ENCODE results near the gene PRICKLE3.

Gene PRICKLE3

DNA sequence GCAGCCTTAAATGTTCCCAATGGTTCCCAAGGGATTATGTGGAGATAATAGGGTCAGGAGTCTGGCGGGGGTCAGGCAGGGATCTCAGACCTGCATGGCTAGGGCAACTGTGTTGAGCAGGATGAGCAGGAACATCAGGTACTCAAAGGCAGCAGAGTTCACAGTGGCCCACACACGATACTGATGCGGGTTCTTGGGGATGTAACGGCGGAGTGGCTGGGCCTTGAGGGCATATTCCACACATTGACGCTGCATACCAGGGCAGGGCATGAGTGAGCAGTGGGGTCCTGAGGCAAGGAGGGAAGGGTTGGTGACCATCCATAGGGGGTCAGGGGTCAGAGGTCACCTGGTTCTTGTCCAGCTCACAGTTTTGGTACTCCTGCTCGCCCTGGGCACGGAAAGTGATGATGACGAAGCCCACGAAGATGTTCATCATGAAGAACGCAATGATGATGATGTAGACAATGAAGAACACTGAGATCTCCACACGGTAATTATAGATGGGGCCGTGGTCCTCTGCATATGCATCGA lies 28.9 kb upstream of the PRICKLE3 start:
- Histone ChIP-seq H3K27me3 (ENCODE audit: insufficient read depth, low read depth) (no peaks in the 10 kb centered on the region), H3K9ac (no peak overlapping the region)

DNA sequence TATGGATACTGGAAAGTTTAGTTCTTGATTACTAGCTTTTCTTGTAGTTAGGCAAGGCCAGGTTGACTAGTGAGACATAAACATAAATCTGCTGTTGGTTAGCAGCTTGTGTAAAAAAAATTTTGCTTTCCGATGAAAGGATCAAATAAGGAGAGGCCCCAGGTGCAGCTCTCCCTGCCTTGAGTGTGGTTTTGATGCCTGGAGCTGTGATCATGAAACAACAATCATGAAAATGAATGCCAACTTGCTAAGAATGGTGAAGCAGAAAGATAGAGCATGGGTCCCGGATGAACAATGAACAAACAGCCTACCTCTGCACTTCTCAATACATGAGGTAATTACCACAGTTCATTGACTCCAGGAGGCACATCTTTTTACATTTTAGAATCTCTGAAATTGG lies 28.2 kb upstream of the PRICKLE3 start:
- Histone ChIP-seq H3K4me1 (ENCODE audit: low read depth, poor library complexity, severe bottlenecking) (no peaks in the 10 kb centered on the region), H3K27ac (no peak overlapping the region), H3K79me2 (ENCODE audit: insufficient read depth, low read depth) (no peaks in the 10 kb centered on the region), H2AFZ (ENCODE audit: low read depth) (no peak overlapping the region), H3K9ac (no peak overlapping the region), H3K36me3 (ENCODE audit: insufficient read depth) (no peaks in the 10 kb centered on the region), H3K27me3 (ENCODE audit: insufficient read depth, low read depth) (no peaks in the 10 kb centered on the region), H3K4me3 (IDR thresholded peaks at IDR 0.05; ENCODE audit: insufficient read depth, low read depth, low read length) (no peak overlapping the region), H3K4me2 (no peak overlapping the region), H4K20me1 (ENCODE audit: insufficient read depth) (no peaks in the 10 kb centered on the region)
- TF ChIP-seq, protein P1, sequence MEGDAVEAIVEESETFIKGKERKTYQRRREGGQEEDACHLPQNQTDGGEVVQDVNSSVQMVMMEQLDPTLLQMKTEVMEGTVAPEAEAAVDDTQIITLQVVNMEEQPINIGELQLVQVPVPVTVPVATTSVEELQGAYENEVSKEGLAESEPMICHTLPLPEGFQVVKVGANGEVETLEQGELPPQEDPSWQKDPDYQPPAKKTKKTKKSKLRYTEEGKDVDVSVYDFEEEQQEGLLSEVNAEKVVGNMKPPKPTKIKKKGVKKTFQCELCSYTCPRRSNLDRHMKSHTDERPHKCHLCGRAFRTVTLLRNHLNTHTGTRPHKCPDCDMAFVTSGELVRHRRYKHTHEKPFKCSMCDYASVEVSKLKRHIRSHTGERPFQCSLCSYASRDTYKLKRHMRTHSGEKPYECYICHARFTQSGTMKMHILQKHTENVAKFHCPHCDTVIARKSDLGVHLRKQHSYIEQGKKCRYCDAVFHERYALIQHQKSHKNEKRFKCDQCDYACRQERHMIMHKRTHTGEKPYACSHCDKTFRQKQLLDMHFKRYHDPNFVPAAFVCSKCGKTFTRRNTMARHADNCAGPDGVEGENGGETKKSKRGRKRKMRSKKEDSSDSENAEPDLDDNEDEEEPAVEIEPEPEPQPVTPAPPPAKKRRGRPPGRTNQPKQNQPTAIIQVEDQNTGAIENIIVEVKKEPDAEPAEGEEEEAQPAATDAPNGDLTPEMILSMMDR (conservative IDR thresholded peaks at IDR 0.05; ENCODE audit: low read depth, low read length): no peak

More for the DNA sequence above, 28.9 kb upstream of the PRICKLE3 start:
- H3K36me3 ChIP-seq (ENCODE audit: insufficient read depth): no peaks in the 10 kb centered on the region
- H2AFZ ChIP-seq (ENCODE audit: low read depth): no peak overlapping the region
- TF ChIP-seq, protein P1 (conservative IDR thresholded peaks at IDR 0.05; ENCODE audit: low read depth, low read length): no peak
- H3K27ac ChIP-seq: no peak overlapping the region
- H3K79me2 ChIP-seq (ENCODE audit: insufficient read depth, low read depth): no peaks in the 10 kb centered on the region
- H3K4me3 ChIP-seq (IDR thresholded peaks at IDR 0.05; ENCODE audit: insufficient read depth, low read depth, low read length): no peak overlapping the region
- H3K4me2 ChIP-seq: no peak overlapping the region
- no peaks in the 10 kb centered on the region for H4K20me1 ChIP-seq (ENCODE audit: insufficient read depth)
- no peaks in the 10 kb centered on the region for H3K4me1 ChIP-seq (ENCODE audit: low read depth, poor library complexity, severe bottlenecking)

DNA sequence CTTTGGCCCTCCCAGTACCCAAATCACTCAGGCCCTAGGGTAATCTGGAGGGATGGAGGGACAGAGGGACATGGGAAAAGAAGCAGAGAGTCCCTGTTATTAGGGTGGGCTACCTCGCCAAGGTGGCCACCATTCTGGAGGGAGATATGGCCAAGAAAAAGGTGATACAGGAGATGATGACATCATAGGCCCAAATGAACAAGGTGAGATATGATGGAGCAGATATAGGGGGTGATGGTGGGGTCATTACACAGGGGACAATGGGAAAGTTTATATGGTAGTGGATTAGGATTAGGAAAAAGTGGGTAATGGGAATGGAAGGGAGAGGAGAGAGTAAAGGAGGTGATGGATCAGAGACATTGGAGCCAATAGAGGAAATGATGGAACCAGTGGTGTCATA lies 26.7 kb upstream of the PRICKLE3 start:
- no peak overlapping the region for H2AFZ ChIP-seq (ENCODE audit: low read depth)
- H3K4me2 ChIP-seq: no peak overlapping the region
- H4K20me1 ChIP-seq (ENCODE audit: insufficient read depth): no peaks in the 10 kb centered on the region
- TF ChIP-seq, protein P1 (conservative IDR thresholded peaks at IDR 0.05; ENCODE audit: low read depth, low read length): no peak
- H3K79me2 ChIP-seq (ENCODE audit: insufficient read depth, low read depth): no peaks in the 10 kb centered on the region
- no peaks in the 10 kb centered on the region for H3K27me3 ChIP-seq (ENCODE audit: insufficient read depth, low read depth)
- H3K27ac ChIP-seq: no peak overlapping the region
- no peak overlapping the region for H3K4me3 ChIP-seq (IDR thresholded peaks at IDR 0.05; ENCODE audit: insufficient read depth, low read depth, low read length)
- no peaks in the 10 kb centered on the region for H3K36me3 ChIP-seq (ENCODE audit: insufficient read depth)
- no peak overlapping the region for H3K9ac ChIP-seq
- no peaks in the 10 kb centered on the region for H3K4me1 ChIP-seq (ENCODE audit: low read depth, poor library complexity, severe bottlenecking)

DNA sequence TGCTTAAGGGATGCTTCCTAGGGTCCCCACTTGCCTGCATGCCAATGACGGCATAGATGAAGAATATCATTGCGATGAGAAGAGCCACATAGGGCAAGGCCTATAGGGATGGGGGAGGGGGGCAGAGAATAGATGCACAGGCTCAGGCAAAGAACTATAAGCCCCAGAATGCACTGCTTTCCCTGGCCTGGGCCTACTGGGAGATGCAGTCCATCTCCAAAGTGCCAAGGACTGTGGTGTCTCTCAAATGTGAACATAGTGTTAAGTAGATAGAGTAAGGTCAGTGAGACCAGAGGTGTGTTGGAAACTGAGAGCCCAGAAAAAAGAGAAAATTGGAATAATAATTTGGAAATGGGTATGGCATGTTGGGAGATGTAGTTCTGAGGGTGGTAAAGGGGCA lies 26.0 kb upstream of the PRICKLE3 start:
- Histone ChIP-seq H2AFZ (ENCODE audit: low read depth) (no peak overlapping the region), H3K27me3 (ENCODE audit: insufficient read depth, low read depth) (no peaks in the 10 kb centered on the region), H3K9ac (no peak overlapping the region), H3K79me2 (ENCODE audit: insufficient read depth, low read depth) (no peaks in the 10 kb centered on the region), H3K4me2 (no peak overlapping the region), H3K36me3 (ENCODE audit: insufficient read depth) (no peaks in the 10 kb centered on the region), H3K4me3 (IDR thresholded peaks at IDR 0.05; ENCODE audit: insufficient read depth, low read depth, low read length) (no peak overlapping the region), H3K27ac (no peak overlapping the region), H4K20me1 (ENCODE audit: insufficient read depth) (no peaks in the 10 kb centered on the region), H3K4me1 (ENCODE audit: low read depth, poor library complexity, severe bottlenecking) (no peaks in the 10 kb centered on the region)
- TF ChIP-seq, protein P1 (conservative IDR thresholded peaks at IDR 0.05; ENCODE audit: low read depth, low read length): no peak

Measured in KMS-11 (cell line).